Measurements from ENCODE around the gene CASP8AP2.

Gene CASP8AP2

DNA sequence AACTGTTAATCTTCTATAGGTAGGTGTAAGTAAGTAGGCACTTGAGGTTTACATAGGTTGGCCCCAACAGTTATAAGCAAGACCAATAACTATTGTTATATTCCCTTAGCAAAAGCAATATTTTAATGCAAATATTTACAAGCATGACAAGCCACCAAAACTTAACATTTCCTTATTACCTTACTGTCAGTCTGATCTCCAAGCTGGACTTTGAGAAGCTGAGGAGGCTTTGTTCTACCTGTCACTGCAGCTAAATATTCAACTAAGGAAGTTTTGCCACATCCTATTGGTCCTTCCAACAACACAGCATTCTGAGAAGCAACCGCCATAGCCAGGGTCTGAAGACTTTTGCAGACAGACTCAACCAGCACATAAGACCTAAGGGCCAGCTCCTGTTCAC lies 39.7 kb upstream of the CASP8AP2 start:
- no peak for TF ChIP-seq CTCF (conservative IDR thresholded peaks at IDR 0.05; ENCODE audit: low read length)
- no peak for TF ChIP-seq EZH2phosphoT487 (IDR thresholded peaks at IDR 0.05; ENCODE audit: borderline replicate concordance)
- H4K20me1 ChIP-seq (ENCODE audit: insufficient read depth, low read length, poor library complexity, severe bottlenecking), result peaks cover 8% of the 10 kb centered on the region
- no peaks in the 10 kb centered on the region for H3K9me2 ChIP-seq (replicated peaks; ENCODE audit: low read depth, low read length)
- H3K36me3 ChIP-seq (ENCODE audit: insufficient read depth, low read length), result peaks cover 69% of the 10 kb centered on the region
- H3K4me3 ChIP-seq (ENCODE audit: low read length, poor library complexity, severe bottlenecking), result no peak overlapping the region
- H3K9ac ChIP-seq (ENCODE audit: low read depth, low read length, poor library complexity, severe bottlenecking), result no peak overlapping the region
- no peaks in the 10 kb centered on the region for H3K9me3 ChIP-seq (ENCODE audit: insufficient read depth, low read depth, low read length)
- H3F3A ChIP-seq (ENCODE audit: low read depth), result no peaks in the 10 kb centered on the region; the same call in 1 of the 2 replicates
- no peak overlapping the region for H3K4me2 ChIP-seq (ENCODE audit: low read depth, low read length, poor library complexity, severe bottlenecking)
- peaks cover 19% of the 10 kb centered on the region for H3K4me1 ChIP-seq (ENCODE audit: insufficient read depth, low read length, poor library complexity, severe bottlenecking)
- H3K27me3 ChIP-seq (ENCODE audit: insufficient read depth, low read length, poor library complexity, severe bottlenecking), result no peaks in the 10 kb centered on the region
- H2AFZ ChIP-seq (ENCODE audit: low read length), result no peak overlapping the region
- no peaks in the 10 kb centered on the region for H3K79me2 ChIP-seq (ENCODE audit: insufficient read depth, low read length)

GRCh38 chr6:89790403-89790802 lies 39.3 kb upstream of the CASP8AP2 start:
- no peak overlapping the region for H3K9ac ChIP-seq (ENCODE audit: low read depth, low read length, poor library complexity, severe bottlenecking)
- peaks cover 20% of the 10 kb centered on the region for H3K4me1 ChIP-seq (ENCODE audit: insufficient read depth, low read length, poor library complexity, severe bottlenecking)
- H3K9me3 ChIP-seq (ENCODE audit: insufficient read depth, low read depth, low read length), result no peaks in the 10 kb centered on the region
- TF ChIP-seq CTCF (conservative IDR thresholded peaks at IDR 0.05; ENCODE audit: low read length), result no peak
- TF ChIP-seq EZH2phosphoT487 (IDR thresholded peaks at IDR 0.05; ENCODE audit: borderline replicate concordance), result no peak
- H3K4me3 ChIP-seq (ENCODE audit: low read length, poor library complexity, severe bottlenecking), result no peak overlapping the region
- no peak overlapping the region for H2AFZ ChIP-seq (ENCODE audit: low read length)
- peaks cover 69% of the 10 kb centered on the region for H3K36me3 ChIP-seq (ENCODE audit: insufficient read depth, low read length)
- H3K9me2 ChIP-seq (replicated peaks; ENCODE audit: low read depth, low read length), result no peaks in the 10 kb centered on the region
- peaks cover 8% of the 10 kb centered on the region for H4K20me1 ChIP-seq (ENCODE audit: insufficient read depth, low read length, poor library complexity, severe bottlenecking)
- no peaks in the 10 kb centered on the region for H3K27me3 ChIP-seq (ENCODE audit: insufficient read depth, low read length, poor library complexity, severe bottlenecking)
- H3K4me2 ChIP-seq (ENCODE audit: low read depth, low read length, poor library complexity, severe bottlenecking), result no peak overlapping the region
- H3K79me2 ChIP-seq (ENCODE audit: insufficient read depth, low read length), result no peaks in the 10 kb centered on the region
- H3F3A ChIP-seq (ENCODE audit: low read depth), result no peaks in the 10 kb centered on the region; the same call in 1 of the 2 replicates

- no peaks in the 10 kb centered on the region for H3K9me3 ChIP-seq (ENCODE audit: insufficient read depth, low read depth, low read length)
- TF ChIP-seq CTCF (conservative IDR thresholded peaks at IDR 0.05; ENCODE audit: low read length) (peak; percentile 71), EZH2phosphoT487 (IDR thresholded peaks at IDR 0.05; ENCODE audit: borderline replicate concordance) (no peak)
- no peaks in the 10 kb centered on the region; the same call in 1 of the 2 replicates for H3F3A ChIP-seq (ENCODE audit: low read depth)
- H3K79me2 ChIP-seq (ENCODE audit: insufficient read depth, low read length), result no peaks in the 10 kb centered on the region
- H3K4me1 ChIP-seq (ENCODE audit: insufficient read depth, low read length, poor library complexity, severe bottlenecking), result peaks cover 20% of the 10 kb centered on the region
- H3K9ac ChIP-seq (ENCODE audit: low read depth, low read length, poor library complexity, severe bottlenecking), result no peak overlapping the region
- H4K20me1 ChIP-seq (ENCODE audit: insufficient read depth, low read length, poor library complexity, severe bottlenecking), result peaks cover 8% of the 10 kb centered on the region
- no peak overlapping the region for H3K4me3 ChIP-seq (ENCODE audit: low read length, poor library complexity, severe bottlenecking)
- H2AFZ ChIP-seq (ENCODE audit: low read length), result no peak overlapping the region
- H3K4me2 ChIP-seq (ENCODE audit: low read depth, low read length, poor library complexity, severe bottlenecking), result no peak overlapping the region
- no peaks in the 10 kb centered on the region for H3K9me2 ChIP-seq (replicated peaks; ENCODE audit: low read depth, low read length)
- H3K36me3 ChIP-seq (ENCODE audit: insufficient read depth, low read length), result peaks cover 58% of the 10 kb centered on the region
- no peaks in the 10 kb centered on the region for H3K27me3 ChIP-seq (ENCODE audit: insufficient read depth, low read length, poor library complexity, severe bottlenecking)
Measured at GRCh38 chr6:89792881-89793280, 36.8 kb upstream of the CASP8AP2 start.

Data from Loucy (cell line).